ENCODE data around the gene TRABD2A. TPM values are rescaled to one million over a fixed set of nuclear protein-coding genes. Genes with fewer than 3 reads are reported as not detected.

The TRABD2A gene
- total RNA-seq, 4 donors from 2014 or later, result 0.14 to 3.0 (median 0.29) TPM; not detected in 1

GRCh38 chr2:84788027-84788426 is 92.9 kb downstream of the TRABD2A start:
- no peak for TF ChIP-seq CTCF (IDR thresholded peaks at IDR 0.05)
- TF ChIP-seq POLR2A (IDR thresholded peaks at IDR 0.05), result no peak
- no peak for DNase-seq
- Histone ChIP-seq H3K27me3 (no peaks in the 10 kb centered on the region), H3K4me3 (no peak overlapping the region), H3K27ac (no peak overlapping the region), H3K4me1 (no peaks in the 10 kb centered on the region), H3K9me3 (no peaks in the 10 kb centered on the region), H3K36me3 (no peaks in the 10 kb centered on the region)
- intact Hi-C loops (cut with DNase I; ENCODE audit: low total_unique reads), result no loop called here

- Histone ChIP-seq H3K4me1 (no peaks in the 10 kb centered on the region), H3K27ac (no peak overlapping the region), H3K9me3 (no peaks in the 10 kb centered on the region), H3K27me3 (no peaks in the 10 kb centered on the region), H3K36me3 (no peaks in the 10 kb centered on the region), H3K4me3 (no peak overlapping the region)
- TF ChIP-seq CTCF (IDR thresholded peaks at IDR 0.05), result no peak
- TF ChIP-seq POLR2A (IDR thresholded peaks at IDR 0.05), result no peak
- DNase-seq, result no peak
- intact Hi-C loops (cut with DNase I; ENCODE audit: low total_unique reads), result no loop called here
Observed at GRCh38 chr2:84786601-84787000, 94.3 kb downstream of the TRABD2A start.

GRCh38 chr2:84785950-84786349 is 94.9 kb downstream of the TRABD2A start:
- intact Hi-C loops (cut with DNase I; ENCODE audit: low total_unique reads), result no loop called here

GRCh38 chr2:84782717-84783442 is 98.0 kb downstream of the TRABD2A start:
- no peaks in the 10 kb centered on the region for H3K9me3 ChIP-seq
- DNase-seq, result no peak
- no peak overlapping the region for H3K27ac ChIP-seq
- H3K4me1 ChIP-seq, result no peaks in the 10 kb centered on the region
- no peaks in the 10 kb centered on the region for H3K36me3 ChIP-seq
- H3K27me3 ChIP-seq, result no peaks in the 10 kb centered on the region
- TF ChIP-seq POLR2A (IDR thresholded peaks at IDR 0.05) (no peak), CTCF (IDR thresholded peaks at IDR 0.05) (no peak)
- intact Hi-C loops (cut with DNase I; ENCODE audit: low total_unique reads), result no loop called here
- no peak overlapping the region for H3K4me3 ChIP-seq

More at GRCh38 chr2:84785950-84786349, 94.9 kb downstream of the TRABD2A start:
- no peak for DNase-seq
- Histone ChIP-seq H3K4me3 (no peak overlapping the region), H3K36me3 (no peaks in the 10 kb centered on the region), H3K27me3 (no peaks in the 10 kb centered on the region), H3K9me3 (no peaks in the 10 kb centered on the region), H3K4me1 (no peaks in the 10 kb centered on the region), H3K27ac (no peak overlapping the region)
- TF ChIP-seq CTCF (IDR thresholded peaks at IDR 0.05), result no peak
- no peak for TF ChIP-seq POLR2A (IDR thresholded peaks at IDR 0.05)

GRCh38 chr2:84781942-84782716 is 98.8 kb downstream of the TRABD2A start:
- no peaks in the 10 kb centered on the region for H3K9me3 ChIP-seq
- H3K4me1 ChIP-seq, result no peaks in the 10 kb centered on the region
- no peak for TF ChIP-seq CTCF (IDR thresholded peaks at IDR 0.05)
- no peak for TF ChIP-seq POLR2A (IDR thresholded peaks at IDR 0.05)
- H3K4me3 ChIP-seq, result no peak overlapping the region
- no peak overlapping the region for H3K27ac ChIP-seq
- H3K27me3 ChIP-seq, result no peaks in the 10 kb centered on the region
- intact Hi-C loops (cut with DNase I; ENCODE audit: low total_unique reads), result no loop called here
- no peak for DNase-seq
- no peaks in the 10 kb centered on the region for H3K36me3 ChIP-seq

All from uterus (tissue), 4 donors.